HG03520 (cell line): ENCODE results near the gene RBBP8NL.

ENCODE experiments used
- ATAC-seq: cut with Tn5 transposase; IDR thresholded peaks from one replicate; pipeline ENCODE4 v1.9.1; 2021; ENCODE audit warnings: mild to moderate bottlenecking, moderate library complexity; ENCODE audit not compliant: unreplicated experiment

Gene RBBP8NL

DNA sequence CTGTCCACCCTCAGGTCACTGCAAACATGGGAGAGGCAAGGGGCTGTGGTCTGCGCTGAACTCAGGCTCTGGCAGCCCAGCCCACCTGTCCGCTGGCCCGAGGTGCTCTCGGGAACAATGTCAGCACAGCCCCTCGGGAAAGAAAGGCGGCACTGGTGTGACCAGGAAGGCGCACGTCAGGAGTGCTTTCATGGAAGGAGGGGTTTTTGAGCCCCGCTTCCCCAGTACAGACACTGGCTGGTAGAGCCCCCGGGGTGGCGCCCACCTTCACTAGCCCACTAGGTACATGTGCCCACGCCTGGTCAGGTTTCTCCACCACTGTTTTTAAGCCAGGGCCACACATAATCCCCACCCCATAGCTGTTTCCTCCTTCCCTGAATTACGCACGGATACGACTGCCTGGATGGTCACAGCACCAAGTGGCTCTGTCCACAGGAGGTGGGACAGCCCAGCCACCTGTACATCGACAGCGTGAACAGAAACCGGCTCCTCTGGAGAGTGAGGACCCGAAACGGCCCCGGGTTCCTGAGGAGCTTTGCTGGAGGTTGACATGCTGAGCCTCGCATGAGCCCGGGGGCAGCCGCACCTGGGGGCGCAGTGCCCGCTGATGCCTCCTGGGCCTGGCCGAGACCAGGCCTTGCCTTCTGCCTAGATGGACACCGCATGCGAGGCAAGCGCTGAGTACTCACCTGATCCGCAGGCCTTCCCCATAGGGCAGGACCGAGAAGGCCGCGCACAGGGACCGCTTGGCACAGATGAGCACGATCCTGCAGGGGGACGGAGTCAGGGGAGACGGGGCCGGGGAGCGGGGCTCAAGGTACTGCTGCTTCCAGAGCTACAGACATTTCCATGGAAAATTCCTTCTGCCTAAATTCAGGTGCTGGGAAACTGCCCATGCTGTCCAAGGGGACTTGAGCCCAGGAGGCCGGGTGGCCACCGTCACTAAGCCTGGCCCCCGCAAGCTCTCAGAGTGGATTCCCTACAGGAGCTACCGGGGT lies 32.8 kb downstream of the RBBP8NL start:
- ATAC-seq = no peak

DNA sequence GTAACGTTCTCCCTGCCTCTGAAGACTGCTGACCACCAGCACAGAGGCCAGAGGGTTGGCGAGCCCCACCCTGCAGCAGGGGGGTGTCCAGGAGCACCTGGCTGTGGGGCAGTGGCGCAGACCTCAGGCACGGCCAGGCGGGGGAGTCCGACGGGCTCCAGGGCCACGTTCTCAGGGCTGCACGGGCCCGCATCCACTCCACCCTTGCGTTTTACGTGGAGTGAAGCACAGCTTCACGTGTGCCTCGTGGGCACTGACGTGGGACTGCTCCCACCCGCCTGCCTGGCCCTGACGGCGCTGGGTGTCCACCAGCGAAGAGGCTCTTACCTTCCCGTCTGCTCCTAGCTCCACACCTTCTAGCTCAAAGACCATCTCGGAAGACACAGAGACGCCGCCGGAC lies 33.5 kb downstream of the RBBP8NL start:
- ATAC-seq = no peak

DNA sequence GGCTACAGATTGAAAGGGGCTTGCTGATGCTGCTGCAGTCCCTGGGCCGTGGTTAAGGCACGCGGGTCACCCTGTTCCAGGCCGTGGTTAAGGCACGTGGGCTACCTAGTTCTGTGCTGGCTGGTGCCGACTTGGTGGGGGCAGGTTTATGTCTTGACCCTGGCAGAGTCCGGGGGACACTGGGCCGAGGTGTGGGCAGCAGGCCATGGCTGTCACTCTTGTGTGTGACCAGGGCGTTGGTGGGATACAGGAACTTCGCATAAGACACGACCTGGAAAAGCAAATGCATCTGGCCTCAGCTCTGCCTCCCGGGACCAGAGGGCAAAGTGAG lies 34.0 kb downstream of the RBBP8NL start:
- no peak for ATAC-seq

DNA sequence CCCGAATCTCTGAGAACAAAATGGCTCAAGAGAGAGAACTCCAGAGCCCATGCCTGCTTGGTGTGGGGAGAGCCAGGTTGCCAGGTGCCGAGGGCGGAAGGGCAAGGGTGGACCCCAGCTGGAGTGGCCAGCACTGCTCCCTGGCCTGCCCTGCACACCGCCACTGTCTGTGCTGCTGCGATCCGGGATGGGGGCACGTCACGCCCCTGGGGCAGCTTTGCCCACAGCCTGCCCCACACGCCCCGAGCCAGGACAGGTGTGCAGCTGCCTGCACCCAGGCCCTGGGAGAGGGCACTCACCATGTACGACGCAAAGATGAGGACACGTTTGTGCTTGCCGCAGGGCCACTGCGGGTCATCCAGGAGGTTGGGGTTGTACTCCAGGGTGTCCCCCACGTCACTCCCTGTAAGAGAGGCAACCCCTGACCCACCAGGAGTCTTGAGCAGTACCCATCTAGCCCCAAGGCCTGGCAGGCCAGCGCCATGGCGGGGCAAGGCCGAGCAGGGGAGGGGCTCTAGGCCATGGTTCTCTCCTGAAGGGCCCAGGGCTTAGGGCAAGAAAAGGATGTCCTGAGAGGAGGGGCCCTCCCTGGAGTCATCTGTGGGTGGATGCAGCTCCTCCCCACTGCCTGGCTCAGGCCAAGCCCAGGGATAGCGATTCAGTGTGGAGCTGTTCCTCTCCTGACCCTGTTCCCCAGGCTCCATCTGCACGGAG lies 34.6 kb downstream of the RBBP8NL start:
- no peak for ATAC-seq

DNA sequence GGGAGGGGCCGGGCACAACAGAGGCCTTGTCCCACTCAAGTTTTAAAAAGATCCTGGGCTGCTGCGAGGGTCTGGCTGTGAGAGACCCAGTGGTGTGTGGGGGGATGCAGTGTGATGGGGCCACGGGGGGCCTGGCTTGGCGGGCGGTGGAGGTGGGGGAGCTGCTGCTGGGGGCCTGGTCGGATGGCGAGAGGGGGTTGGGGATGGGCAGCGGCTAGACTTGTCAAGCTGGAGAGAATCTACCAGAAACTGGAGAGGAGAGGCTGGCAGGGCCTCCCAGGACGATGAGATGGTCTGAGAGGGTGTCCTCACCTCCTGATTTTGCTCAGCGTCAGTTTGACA lies 35.3 kb downstream of the RBBP8NL start:
- no peak for ATAC-seq

DNA sequence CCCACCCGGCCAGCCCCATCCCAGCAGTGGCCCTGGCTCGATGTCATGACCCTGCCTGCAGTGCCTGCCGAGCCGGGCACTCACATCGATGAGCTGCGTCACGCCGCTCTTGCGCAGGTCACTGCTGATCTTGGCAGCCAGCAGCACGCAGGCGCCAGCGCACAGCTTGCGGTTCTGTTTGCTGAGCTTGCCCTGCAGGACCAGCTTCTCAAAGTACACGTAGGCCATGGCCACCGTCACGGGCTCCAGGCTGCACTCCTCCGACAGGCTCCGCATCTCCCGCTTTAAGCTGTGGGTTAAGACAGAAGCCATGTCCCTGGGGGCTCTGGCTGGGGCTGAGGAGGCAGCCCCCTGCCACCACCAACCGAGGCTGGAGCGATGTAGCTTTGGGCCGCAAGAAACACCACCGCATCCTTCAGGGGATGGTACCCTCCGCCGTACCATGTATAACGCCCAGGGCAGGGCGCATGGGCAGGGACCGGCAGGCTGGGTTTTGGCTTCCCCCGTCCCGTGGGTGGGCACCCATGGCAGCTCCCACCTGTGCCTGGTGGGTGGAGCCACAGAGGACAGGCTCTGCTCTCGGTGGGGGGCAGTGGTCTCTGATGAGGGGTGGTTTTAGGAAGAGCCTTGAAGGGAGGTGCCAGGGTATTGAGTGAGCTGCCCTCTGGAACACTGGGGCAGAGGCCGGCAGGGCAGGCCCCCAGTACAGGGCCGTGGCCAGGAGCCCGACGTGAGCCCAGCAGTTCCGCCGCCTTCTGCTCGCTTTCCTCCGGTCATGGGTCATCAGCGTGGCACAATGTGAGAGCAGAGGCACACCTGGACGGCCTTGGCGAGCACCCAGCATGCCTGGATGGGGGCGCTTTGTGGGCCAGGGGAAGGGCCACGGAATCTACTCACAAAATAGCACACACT lies 35.9 kb downstream of the RBBP8NL start:
- no peak for ATAC-seq

DNA sequence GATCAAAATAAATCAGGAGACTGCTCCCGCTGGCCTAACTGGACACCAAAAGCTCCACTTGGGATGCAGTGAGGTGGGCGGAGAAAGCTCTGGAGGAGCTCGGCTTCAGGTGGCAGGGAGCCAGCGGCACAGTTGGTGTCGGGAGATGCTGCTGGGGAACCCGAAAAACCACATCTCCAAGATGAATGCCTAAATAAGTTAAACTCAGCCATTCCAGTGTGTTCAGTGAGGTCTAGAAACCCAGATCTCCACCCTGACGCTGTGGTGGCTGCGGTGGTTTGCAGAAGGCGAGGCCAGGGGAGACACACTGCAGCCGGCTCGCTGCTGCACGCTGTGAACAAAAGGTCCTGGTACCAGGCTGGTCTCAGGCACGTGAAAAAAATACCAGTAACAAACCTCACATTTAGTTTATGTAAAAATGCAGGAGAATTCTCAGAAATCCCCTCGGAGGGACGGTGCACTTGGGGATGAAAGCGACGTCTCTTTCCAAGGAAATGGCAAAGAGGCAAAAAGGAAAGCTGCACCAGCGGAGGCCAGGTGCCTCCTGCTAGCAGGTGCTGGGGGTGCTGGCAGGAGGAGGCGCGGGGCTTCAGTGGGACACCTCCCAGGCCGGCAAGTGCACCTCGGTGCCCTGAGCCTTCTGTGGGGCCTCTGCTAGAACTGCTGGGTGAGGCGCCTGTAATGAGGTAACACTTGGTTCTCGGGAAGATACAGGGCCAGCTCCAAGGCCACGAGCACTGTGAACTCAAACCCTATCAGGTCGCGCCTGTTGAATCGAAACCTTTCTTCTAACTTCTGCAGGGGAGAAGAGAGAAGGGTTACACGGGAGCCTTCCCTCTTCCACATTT lies 36.8 kb downstream of the RBBP8NL start:
- no peak for ATAC-seq

DNA sequence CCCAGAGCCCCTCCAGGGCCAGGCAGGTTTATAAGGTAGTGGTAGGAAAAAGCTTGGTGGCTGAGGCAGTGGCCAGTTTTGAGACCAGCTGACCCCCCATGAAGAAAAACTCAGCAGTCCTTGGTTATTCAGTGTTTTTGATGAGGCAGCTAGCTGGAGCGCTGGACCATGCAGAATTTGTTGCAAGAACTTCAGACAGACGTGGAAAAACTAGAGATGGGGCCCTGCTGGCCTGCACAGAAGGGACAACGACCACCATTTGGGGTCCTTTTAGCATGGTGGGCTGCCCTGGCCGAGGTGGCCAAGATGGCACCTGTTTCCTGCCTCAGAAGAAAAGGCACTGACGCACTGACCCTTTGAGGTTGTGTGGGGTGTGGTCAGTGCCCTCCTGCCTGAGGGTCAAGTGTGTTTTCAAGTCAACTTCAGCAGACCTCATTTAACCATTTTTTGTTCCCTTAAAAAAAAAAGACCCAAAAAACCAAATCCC lies 37.7 kb downstream of the RBBP8NL start:
- ATAC-seq = no peak

DNA sequence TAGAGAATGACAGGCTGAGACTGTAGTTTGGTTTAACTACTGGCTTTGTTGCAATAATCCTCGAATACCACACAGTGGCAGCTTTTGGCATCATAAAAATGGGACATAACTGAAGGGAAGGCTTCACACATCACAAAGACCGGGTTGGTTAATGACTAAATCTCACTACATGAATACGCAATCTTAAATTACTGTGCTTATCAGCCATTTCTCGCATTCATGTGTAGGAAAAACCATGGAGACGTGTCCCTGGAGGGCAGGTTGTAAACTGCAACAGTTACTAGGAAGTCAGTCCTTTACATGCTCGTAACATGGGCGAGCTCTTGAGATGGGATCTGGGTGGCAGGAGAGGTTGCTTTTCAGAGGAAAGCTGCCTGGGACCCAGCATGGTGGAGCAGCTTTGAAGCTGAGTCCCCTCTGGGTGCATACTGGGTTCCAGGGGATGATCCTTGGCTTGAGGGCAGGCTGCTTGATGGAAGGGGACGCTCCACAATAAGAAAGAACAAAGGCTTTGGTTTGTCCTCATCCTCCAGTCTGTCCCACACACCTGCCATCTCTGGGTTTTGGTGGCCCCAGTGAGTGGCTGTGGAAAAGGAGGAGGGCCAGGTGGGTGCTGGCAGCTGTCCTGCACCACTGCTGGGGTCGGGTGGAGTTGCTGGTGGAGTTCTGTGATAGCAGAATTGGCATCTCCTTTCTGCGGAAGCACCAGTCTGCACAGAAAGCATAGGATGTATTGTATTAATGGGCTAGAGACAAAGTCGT lies 38.3 kb downstream of the RBBP8NL start:
- ATAC-seq = no peak

DNA sequence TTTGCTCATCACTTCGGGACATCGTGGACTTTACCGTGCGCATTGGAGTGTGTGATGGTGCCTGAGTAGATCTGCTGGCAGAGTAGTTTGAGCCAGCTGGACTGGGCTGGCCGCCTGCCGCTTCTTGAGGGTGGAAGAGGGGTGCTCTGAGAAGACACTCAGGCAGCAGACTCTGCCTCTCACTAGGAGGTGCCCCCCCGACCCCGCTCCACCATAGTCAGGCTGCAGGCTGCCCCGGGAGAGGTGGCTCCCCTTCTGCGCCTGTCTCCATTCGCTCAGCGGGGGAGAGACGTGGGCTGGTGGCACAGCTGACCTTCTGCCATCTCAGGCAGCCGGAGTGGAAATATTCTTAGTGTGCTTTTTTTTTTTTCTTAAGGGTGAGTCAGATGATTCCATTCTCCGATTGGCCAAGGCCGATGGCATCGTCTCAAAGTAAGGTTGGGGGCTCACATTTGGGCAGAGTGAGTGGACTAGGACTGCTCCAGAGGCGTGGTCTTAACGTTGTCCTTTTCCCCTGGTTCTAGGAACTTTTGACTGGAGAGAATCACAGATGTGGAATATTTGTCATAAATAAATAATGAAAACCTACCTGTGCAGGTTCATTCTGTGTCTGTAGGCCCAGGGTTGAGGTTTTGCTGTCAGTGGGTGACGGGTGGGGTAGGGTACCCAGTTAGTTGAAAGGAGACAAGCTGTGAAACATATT lies 39.3 kb downstream of the RBBP8NL start:
- ATAC-seq = no peak

DNA sequence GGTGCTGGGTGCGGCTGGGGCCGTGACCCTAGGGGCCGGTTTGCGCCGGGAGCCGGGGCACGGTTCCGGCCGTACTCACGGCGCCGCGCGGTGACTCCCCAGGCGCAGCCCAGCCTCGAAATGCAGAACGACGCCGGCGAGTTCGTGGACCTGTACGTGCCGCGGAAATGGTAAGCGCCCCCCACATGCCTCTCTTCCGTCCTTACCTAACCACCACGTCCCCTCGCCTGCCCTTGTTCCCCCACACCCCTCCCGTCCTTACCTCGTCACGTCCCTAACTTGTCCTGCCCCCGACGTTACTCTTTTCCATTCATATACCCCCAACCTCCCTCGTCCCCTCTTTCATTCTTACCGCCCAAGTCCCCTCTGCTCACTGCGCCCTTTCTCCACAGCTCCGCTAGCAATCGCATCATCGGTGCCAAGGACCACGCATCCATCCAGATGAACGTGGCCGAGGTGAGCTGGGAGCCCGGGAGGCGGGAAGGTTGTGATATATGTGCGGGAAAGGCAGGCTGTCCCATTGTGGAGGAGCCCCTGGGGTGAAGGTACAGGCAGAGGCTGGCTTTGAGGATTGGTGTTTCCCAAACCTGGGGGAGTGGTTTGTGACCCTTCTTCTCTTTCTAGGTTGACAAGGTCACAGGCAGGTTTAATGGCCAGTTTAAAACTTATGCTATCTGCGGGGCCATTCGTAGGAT lies 40.0 kb downstream of the RBBP8NL start:
- no peak for ATAC-seq

DNA sequence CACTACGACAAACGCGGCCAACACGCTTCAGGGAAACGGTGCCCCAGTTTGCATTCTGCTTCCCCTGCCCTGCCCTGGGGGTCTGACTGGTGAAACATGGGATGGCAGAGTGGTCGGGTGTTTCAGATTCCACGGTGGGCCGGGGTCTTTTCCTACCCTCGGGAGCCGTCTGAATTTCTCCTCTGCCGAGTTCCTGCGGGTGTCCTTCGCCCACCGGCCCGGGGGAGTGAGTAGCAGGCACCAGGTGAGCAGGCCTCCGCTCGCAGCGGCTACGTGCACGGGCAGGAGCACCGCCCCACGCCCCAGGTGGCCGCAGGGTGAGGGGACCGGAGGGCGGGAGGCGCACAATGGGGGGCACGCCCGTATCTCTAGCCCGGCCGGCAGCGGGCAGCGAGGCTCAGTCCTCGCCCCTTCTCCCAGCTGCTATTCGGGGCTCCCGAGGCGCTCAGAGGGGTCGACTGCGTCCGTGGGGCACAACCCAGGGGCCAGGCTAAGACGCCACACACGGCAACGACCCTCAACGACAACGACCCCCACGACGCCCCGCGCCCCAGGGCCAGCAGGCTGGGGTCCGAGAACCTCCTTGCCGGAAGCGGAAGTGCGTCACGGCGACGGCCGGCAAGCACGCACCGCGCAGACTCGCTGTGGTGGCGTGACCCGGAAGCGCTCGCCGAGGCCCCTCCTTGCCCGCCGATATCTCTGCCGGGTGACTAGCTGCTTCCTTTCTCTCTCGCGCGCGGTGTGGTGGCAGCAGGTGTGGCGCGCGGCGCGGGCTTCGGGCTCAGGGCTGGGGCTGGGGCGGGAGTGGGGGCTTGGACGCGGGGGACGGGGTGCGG lies 40.7 kb downstream of the RBBP8NL start, which contains the start of gene RPS21:
Gene RPS21, plus strand, starts transcription at position 721 of the 836 bp plus-strand sequence. CDS start 236 bp downstream, outside the sequence.
- ATAC-seq = peak; percentile 85

DNA sequence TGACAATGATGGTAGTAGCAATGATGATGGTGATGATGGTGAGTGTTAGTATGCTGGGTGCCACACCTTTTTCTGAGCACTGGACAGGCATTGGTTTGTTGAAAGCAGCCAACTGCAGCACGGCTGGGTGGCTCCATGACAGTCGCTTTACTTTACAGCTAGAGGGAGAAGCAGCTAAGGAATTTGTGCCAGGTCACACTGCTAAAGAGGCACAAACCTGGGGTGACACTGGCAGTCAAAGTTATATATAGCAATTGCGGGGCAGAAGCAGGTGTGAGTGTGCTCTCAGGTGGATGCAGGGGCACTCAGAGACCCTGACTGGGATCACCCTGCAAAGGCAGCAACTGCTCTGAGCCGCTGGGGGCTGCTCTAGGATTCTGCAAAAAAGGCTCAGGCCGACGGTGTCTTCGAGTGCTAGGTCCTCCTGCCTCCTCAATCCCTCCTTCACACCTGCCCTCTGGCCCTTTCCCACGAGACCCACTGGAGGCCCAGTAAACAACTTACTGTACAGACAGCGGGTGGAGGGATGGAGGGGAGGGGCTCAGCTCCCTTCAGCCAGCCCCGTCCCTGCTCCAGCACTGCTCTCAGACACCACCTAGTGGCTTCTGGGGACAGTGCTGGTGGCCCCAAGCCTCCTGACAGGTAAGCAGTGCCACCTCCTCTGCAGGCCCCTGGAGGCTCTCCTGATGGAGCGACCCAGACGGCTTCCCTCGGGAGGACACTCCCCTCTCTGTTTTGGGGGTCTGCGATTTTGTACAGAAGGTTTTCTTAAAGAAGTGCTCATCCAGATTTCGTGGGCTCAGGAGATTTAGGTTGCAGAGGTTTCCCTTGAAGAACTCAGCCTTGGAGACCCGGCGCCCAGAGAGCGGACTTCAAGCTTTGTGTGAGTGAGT lies 44.8 kb downstream of the RBBP8NL start:
- ATAC-seq = peak; percentile 52

DNA sequence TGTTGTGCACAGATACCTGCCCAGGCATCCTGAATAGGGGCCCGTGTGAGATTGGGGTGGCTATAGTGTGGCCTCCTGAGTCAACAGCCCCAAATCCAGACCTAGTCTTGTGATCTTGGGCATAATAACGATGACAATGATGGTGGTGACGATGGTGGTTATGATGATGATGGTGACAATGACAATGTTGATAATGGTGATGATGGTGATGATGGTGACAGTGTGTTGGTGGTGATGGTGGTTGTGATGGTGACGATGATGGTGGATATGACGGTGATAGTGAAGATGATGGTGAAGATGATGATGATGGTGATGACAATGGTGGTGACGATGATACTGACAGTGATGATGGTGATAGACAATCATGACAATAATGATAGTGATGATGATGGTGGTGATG lies 45.5 kb downstream of the RBBP8NL start:
- ATAC-seq = no peak

DNA sequence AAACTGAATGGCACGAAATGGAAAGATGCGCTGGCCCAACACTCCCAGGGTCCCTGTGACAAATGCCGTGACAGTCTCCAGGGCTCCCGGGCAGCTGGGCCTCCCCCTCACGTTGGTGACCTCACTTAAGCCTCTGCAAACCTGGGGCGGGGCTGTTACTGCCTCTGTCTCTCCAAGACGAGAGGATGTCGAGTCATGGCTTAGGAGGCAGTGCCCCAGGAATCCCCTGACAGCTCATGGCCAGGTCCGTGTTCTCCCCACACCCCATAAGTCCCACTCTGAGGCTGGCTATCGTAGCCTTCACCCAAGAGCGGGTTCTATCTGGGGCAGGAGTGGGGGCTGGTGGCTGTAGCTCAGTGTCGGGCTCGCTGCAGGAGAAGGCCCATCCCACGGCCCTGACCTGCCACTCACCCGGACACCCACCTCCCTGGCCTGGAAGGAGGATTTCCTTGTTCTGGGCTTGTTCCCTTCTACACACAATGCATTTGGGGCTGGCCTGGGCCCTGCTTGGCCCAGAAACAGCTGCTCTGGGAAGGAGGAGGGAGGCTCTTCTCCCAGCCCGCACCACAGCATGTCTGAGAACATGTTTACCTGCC lies 46.0 kb downstream of the RBBP8NL start:
- no peak for ATAC-seq

DNA sequence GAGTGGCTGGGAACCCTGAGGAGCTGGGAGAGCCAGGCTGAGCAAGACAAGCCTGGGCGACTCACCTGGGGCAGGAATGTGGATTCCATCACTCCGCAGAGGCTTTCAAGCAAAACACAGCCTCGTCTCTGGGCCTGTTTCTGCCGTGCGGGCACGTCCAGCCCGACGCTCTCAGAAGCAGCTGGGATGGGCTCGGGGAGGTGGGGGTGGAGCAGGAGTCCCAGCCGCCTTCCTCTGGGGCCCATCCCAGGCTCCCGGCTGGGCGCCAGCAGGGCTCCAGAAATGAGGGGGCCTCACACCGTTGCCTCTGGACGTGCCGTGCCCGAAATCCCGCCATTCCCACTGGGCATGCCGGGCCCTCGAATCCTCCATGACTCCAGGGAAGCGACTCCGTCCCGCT lies 49.1 kb downstream of the RBBP8NL start:
- no peak for ATAC-seq
